ENCODE measurements around the gene LCE3D.
"Not testable (repeated sequence)": the region's sequence is repeated elsewhere in the genome, so short reads cannot be mapped to it uniquely, and the experiment has no call there.

The LCE3D gene

DNA sequence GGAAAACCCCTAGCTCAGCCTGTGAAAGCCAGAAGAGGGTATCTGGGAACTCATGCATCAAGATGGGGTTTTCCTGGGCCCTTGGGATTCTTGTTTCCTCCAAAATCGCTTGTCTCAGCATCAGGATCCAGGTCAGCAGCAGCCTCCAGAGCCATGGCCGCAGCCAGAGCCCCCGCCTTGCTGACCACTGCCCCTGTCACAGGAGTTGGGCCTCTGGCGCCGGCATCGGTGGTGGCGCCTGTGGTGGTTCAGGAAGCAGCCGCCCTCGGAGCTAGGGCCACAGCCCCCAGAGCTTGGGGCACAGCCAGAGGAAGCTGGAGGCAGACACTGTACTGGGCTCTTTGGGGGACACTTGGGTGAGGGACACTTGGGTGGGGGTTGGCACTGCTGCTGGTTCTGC, 790 bp downstream of the LCE3D start:
- H3K4me3 ChIP-seq (ENCODE audit: insufficient read depth, low read depth, low read length, poor library complexity, severe bottlenecking); H3K36me3 ChIP-seq (ENCODE audit: control insufficient read depth, insufficient read depth, low read length); H3K9me3 ChIP-seq (ENCODE audit: control insufficient read depth, low read length); H3K4me1 ChIP-seq (ENCODE audit: control insufficient read depth, insufficient read depth, low read length, poor library complexity, severe bottlenecking); H3K27me3 ChIP-seq (replicated peaks; ENCODE audit: control insufficient read depth, insufficient read depth, low read length, poor library complexity, severe bottlenecking); H3K27ac ChIP-seq (ENCODE audit: insufficient read depth, low read length, poor library complexity, severe bottlenecking); DNase-seq: not testable (repeated sequence)

DNA sequence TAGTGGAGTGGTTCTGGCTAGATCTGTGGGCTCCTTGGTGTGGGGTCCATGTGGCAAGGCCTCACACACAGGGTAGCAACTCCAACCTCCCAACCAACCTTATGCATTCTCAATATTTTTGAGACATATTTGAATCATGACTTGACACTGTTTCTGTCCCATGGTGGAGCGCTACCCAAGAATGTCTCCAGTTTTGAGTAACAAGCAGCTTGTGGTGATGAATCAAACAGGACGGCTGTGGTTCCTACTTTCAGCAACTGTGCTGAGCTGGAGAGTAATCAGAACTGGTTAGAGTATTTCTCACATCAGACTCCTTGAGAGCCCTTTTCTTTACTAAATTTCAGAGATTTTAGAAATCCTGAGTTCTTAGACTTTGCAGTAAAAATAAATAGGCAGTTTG, 3.1 kb downstream of the LCE3D start:
- Histone ChIP-seq H3K27me3 (replicated peaks; ENCODE audit: control insufficient read depth, insufficient read depth, low read length, poor library complexity, severe bottlenecking) (peaks cover 4% of the 10 kb centered on the region), H3K27ac (ENCODE audit: insufficient read depth, low read length, poor library complexity, severe bottlenecking) (no peak overlapping the region), H3K4me3 (ENCODE audit: insufficient read depth, low read depth, low read length, poor library complexity, severe bottlenecking) (no peak overlapping the region), H3K36me3 (ENCODE audit: control insufficient read depth, insufficient read depth, low read length) (no peaks in the 10 kb centered on the region), H3K9me3 (ENCODE audit: control insufficient read depth, low read length) (no peaks in the 10 kb centered on the region), H3K4me1 (ENCODE audit: control insufficient read depth, insufficient read depth, low read length, poor library complexity, severe bottlenecking) (no peaks in the 10 kb centered on the region)
- no peak for DNase-seq

DNA sequence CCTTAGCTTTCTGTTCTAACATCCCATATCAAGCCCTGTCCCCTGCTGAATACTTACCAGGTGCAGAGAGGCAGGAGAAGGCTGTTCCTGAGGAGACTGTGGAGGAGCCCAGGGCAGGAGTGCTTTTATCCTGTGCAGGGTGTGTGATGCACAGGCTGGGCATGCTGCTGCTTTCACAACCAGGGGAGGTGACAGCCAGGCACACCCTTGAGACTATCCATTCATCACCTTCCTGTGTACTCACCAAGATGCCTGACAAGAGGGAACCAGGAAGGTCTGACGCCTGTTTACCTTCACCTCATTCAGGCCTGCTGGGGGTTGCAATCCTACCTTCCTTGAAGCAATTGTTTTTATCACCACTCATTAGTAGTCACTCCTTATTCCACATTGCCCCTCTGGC, 13.6 kb downstream of the LCE3D start, which contains the start of gene LCE3E:
TSS of gene LCE3E (minus strand) at position 100 of the 400 bp plus-strand sequence. CDS start 572 bp downstream, outside the sequence.
- H3K4me3 ChIP-seq (ENCODE audit: insufficient read depth, low read depth, low read length, poor library complexity, severe bottlenecking) = no peak within 1 kb of the TSS
- no peaks in the 10 kb centered on the region for H3K27me3 ChIP-seq (replicated peaks; ENCODE audit: control insufficient read depth, insufficient read depth, low read length, poor library complexity, severe bottlenecking)

DNA sequence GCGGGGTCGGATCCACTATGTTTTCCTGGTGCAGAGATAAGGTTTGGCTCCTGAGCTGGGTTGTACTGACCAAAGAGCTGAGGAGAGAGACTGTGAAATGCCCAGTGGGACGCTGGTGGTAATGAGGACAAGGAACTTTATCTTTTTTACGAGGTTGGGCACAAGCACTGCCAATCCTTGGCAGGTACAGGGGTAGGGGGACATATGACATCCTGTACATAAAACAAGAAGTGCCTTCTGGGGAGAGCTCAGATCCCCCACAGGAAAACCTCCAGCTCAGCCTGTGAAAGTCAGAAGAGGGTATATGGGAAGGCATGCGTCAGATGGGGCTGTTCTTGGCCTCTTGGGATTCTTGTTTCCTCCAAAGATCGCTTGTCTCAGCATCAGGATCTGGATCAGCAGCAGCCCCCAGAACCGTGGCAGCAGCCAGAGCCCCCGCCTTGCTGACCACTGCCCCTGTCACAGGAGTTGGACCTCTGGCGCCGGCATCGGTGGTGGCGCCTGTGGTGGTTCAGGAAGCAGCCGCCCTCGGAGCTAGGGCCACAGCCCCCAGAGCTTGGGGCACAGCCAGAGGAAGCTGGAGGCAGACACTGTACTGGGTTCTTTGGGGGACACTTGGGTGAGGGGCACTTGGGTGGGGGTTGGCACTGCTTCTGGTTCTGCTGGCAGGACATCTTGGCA, 14.6 kb downstream of the LCE3D start:
- no peaks in the 10 kb centered on the region for H3K4me1 ChIP-seq (ENCODE audit: control insufficient read depth, insufficient read depth, low read length, poor library complexity, severe bottlenecking)
- no peak overlapping the region for H3K4me3 ChIP-seq (ENCODE audit: insufficient read depth, low read depth, low read length, poor library complexity, severe bottlenecking)
- no peaks in the 10 kb centered on the region for H3K9me3 ChIP-seq (ENCODE audit: control insufficient read depth, low read length)
- no peaks in the 10 kb centered on the region for H3K27me3 ChIP-seq (replicated peaks; ENCODE audit: control insufficient read depth, insufficient read depth, low read length, poor library complexity, severe bottlenecking)
- DNase-seq = no peak
- H3K27ac ChIP-seq (ENCODE audit: insufficient read depth, low read length, poor library complexity, severe bottlenecking) = no peak overlapping the region
- H3K36me3 ChIP-seq (ENCODE audit: control insufficient read depth, insufficient read depth, low read length) = no peaks in the 10 kb centered on the region

More for the DNA sequence above, 13.6 kb downstream of the LCE3D start, which contains the start of gene LCE3E:
- H3K27ac ChIP-seq (ENCODE audit: insufficient read depth, low read length, poor library complexity, severe bottlenecking) = no peak within 1 kb of the TSS
- no peaks in the 10 kb centered on the region for H3K9me3 ChIP-seq (ENCODE audit: control insufficient read depth, low read length)
- H3K4me1 ChIP-seq (ENCODE audit: control insufficient read depth, insufficient read depth, low read length, poor library complexity, severe bottlenecking) = no peaks in the 10 kb centered on the region
- DNase-seq = no peak
- no peaks in the 10 kb centered on the region for H3K36me3 ChIP-seq (ENCODE audit: control insufficient read depth, insufficient read depth, low read length)

DNA sequence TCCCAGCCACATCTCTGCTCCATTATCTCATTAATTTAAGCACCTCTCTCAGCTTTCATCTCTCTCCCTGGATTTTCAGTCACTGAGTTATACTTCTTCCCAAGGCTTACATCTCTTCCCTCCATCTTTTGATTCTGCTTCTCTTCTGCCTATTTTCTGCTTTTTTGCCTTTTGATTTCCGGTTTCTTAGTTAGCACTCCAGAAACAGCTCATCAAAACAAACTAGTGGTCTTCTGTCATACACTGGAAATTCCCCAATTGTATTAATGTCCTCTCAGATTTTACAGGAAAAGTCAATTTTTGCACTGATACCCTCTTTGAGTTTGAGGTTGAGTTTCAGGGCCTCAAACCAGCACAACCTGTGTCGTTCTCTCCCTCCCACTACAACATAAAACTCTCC, 15.2 kb downstream of the LCE3D start:
- no peaks in the 10 kb centered on the region for H3K27me3 ChIP-seq (replicated peaks; ENCODE audit: control insufficient read depth, insufficient read depth, low read length, poor library complexity, severe bottlenecking)
- H3K36me3 ChIP-seq (ENCODE audit: control insufficient read depth, insufficient read depth, low read length) = no peaks in the 10 kb centered on the region
- H3K27ac ChIP-seq (ENCODE audit: insufficient read depth, low read length, poor library complexity, severe bottlenecking) = no peak overlapping the region
- H3K4me3 ChIP-seq (ENCODE audit: insufficient read depth, low read depth, low read length, poor library complexity, severe bottlenecking) = no peak overlapping the region
- DNase-seq = no peak
- H3K4me1 ChIP-seq (ENCODE audit: control insufficient read depth, insufficient read depth, low read length, poor library complexity, severe bottlenecking) = no peaks in the 10 kb centered on the region
- H3K9me3 ChIP-seq (ENCODE audit: control insufficient read depth, low read length) = no peaks in the 10 kb centered on the region

DNA sequence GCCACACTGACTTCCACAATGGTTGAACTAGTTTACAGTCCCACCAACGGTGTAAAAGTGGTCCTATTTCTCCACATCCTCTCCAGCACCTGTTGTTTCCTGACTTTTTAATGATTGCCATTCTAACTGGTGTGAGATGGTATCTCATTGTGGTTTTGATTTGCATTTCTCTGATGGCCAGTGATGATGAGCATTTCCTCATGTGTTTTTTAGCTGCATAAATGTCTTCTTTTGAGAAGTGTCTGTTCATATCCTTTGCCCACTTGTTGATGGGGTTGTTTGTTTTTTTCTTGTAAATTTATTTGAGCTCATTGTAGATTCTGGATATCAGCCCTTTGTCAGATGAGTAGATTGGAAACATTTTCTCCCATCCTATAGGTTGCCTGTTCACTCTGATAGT, 32.0 kb downstream of the LCE3D start:
- not testable (repeated sequence) for H3K36me3 ChIP-seq (ENCODE audit: control insufficient read depth, insufficient read depth, low read length); DNase-seq; H3K9me3 ChIP-seq (ENCODE audit: control insufficient read depth, low read length); H3K4me1 ChIP-seq (ENCODE audit: control insufficient read depth, insufficient read depth, low read length, poor library complexity, severe bottlenecking); H3K4me3 ChIP-seq (ENCODE audit: insufficient read depth, low read depth, low read length, poor library complexity, severe bottlenecking); H3K27me3 ChIP-seq (replicated peaks; ENCODE audit: control insufficient read depth, insufficient read depth, low read length, poor library complexity, severe bottlenecking); H3K27ac ChIP-seq (ENCODE audit: insufficient read depth, low read length, poor library complexity, severe bottlenecking)

DNA sequence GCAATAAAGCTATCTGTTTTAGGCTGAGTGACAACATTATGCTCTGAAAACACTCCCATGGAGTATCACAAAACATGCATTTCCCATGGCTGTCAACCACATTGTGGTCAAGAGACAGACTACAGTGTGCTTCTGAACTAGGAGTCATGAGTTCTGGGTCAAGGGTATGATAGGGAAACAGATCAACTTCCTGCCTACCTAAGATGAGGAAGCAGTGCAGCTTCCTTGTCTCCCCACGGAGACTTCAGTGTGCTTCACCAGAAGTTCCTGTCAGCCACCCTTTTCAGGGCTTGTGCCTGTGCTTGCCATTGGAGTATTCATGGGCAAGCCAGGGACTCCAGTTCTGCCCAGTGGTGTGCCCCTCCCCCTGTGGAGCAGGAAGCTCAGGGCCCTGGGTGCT, 33.6 kb downstream of the LCE3D start:
- Histone ChIP-seq H3K4me1 (ENCODE audit: control insufficient read depth, insufficient read depth, low read length, poor library complexity, severe bottlenecking) (no peaks in the 10 kb centered on the region), H3K27ac (ENCODE audit: insufficient read depth, low read length, poor library complexity, severe bottlenecking) (no peak overlapping the region)
- DNase-seq = no peak

DNA sequence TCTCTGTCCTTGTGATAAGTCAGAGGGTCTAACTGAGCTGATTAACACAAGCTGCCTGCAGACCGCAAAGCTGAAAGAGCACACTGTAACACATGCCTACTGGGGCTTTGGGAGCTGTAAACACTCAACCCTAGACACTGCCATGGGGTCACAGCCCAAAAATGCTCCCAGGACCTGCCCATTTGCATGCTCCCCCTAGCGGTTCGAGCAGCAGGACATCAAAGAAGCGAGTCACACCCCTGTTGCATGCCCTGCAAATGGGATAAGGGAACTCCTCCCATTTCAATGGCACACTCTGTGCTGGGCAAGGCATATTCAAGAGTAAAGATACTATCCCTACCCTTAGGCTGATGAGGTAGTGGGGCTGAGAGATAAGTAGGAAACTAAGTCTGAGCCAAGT, 36.5 kb downstream of the LCE3D start:
- H3K9me3 ChIP-seq (ENCODE audit: control insufficient read depth, low read length) = no peaks in the 10 kb centered on the region
- H3K27me3 ChIP-seq (replicated peaks; ENCODE audit: control insufficient read depth, insufficient read depth, low read length, poor library complexity, severe bottlenecking) = peaks cover 3% of the 10 kb centered on the region
- H3K4me3 ChIP-seq (ENCODE audit: insufficient read depth, low read depth, low read length, poor library complexity, severe bottlenecking) = no peak overlapping the region
- DNase-seq = no peak
- H3K36me3 ChIP-seq (ENCODE audit: control insufficient read depth, insufficient read depth, low read length) = no peaks in the 10 kb centered on the region
- H3K27ac ChIP-seq (ENCODE audit: insufficient read depth, low read length, poor library complexity, severe bottlenecking) = no peak overlapping the region
- no peaks in the 10 kb centered on the region for H3K4me1 ChIP-seq (ENCODE audit: control insufficient read depth, insufficient read depth, low read length, poor library complexity, severe bottlenecking)

More for the DNA sequence above, 33.6 kb downstream of the LCE3D start:
- H3K36me3 ChIP-seq (ENCODE audit: control insufficient read depth, insufficient read depth, low read length) = no peaks in the 10 kb centered on the region
- no peaks in the 10 kb centered on the region for H3K27me3 ChIP-seq (replicated peaks; ENCODE audit: control insufficient read depth, insufficient read depth, low read length, poor library complexity, severe bottlenecking)
- H3K9me3 ChIP-seq (ENCODE audit: control insufficient read depth, low read length) = no peaks in the 10 kb centered on the region
- no peak overlapping the region for H3K4me3 ChIP-seq (ENCODE audit: insufficient read depth, low read depth, low read length, poor library complexity, severe bottlenecking)

DNA sequence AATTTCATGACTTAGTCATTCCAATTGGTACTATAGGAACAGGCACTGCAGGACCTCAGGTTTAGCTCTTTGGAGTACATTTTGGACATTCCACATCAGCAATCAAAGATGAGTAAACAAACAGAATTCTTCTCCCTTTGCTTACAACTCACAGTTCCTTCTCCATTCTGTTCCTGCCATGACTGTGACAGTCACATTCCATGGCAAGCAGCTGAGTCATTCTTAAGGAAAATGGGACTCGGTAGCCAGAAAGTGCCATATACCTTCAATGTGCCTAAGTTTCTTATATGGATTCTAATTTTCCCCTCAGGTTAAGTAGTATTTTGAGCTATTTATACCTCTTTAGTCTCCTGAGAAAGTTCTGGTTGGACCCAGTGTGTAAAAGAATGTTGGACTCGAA, 40.4 kb downstream of the LCE3D start:
- no peaks in the 10 kb centered on the region for H3K36me3 ChIP-seq (ENCODE audit: control insufficient read depth, insufficient read depth, low read length)
- DNase-seq = no peak
- H3K27ac ChIP-seq (ENCODE audit: insufficient read depth, low read length, poor library complexity, severe bottlenecking) = no peak overlapping the region

DNA sequence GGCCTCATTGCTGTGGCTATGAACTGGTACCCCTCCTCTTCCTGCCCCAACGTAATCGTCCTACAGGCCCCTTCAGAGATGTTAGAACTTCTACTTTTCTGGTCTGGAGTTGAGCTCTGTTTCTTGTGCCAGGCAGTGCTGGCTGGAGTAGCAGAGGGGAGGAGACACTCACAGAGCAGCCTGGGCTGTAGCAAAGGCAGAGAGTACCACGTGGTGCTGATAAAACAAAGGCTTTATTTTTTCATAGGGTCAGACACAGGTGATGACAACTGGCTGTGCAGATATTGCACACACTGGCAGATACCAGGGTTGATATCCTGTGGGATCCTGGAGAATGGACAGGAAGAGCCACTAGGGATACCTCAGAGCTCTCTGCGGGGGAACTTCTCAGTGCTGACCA, 42.8 kb downstream of the LCE3D start:
- H3K4me1 ChIP-seq (ENCODE audit: control insufficient read depth, insufficient read depth, low read length, poor library complexity, severe bottlenecking) = no peaks in the 10 kb centered on the region
- no peaks in the 10 kb centered on the region for H3K36me3 ChIP-seq (ENCODE audit: control insufficient read depth, insufficient read depth, low read length)
- no peak for DNase-seq
- H3K27ac ChIP-seq (ENCODE audit: insufficient read depth, low read length, poor library complexity, severe bottlenecking) = no peak overlapping the region
- no peaks in the 10 kb centered on the region for H3K9me3 ChIP-seq (ENCODE audit: control insufficient read depth, low read length)
- H3K27me3 ChIP-seq (replicated peaks; ENCODE audit: control insufficient read depth, insufficient read depth, low read length, poor library complexity, severe bottlenecking) = peaks cover 3% of the 10 kb centered on the region
- H3K4me3 ChIP-seq (ENCODE audit: insufficient read depth, low read depth, low read length, poor library complexity, severe bottlenecking) = no peak overlapping the region

More for the DNA sequence above, 40.4 kb downstream of the LCE3D start:
- Histone ChIP-seq H3K9me3 (ENCODE audit: control insufficient read depth, low read length) (no peaks in the 10 kb centered on the region), H3K4me1 (ENCODE audit: control insufficient read depth, insufficient read depth, low read length, poor library complexity, severe bottlenecking) (no peaks in the 10 kb centered on the region), H3K27me3 (replicated peaks; ENCODE audit: control insufficient read depth, insufficient read depth, low read length, poor library complexity, severe bottlenecking) (peaks cover 3% of the 10 kb centered on the region), H3K4me3 (ENCODE audit: insufficient read depth, low read depth, low read length, poor library complexity, severe bottlenecking) (no peak overlapping the region)

All from effector memory CD4-positive, alpha-beta T cell (primary cell).